HG02571 (cell line): ENCODE results near the gene TNFRSF4.
A peak's percentile ranks its signal among the peaks of the same experiment; 100 is the strongest.

Experiments
- ATAC-seq: cut with Tn5 transposase; IDR thresholded peaks from one replicate; pipeline ENCODE4 v1.9.1; 2021; ENCODE audit warnings: mild to moderate bottlenecking, moderate library complexity; ENCODE audit not compliant: unreplicated experiment

Gene TNFRSF4

GRCh38 chr1:1234180-1234808 is 20.3 kb upstream of the TNFRSF4 start:
- no peak for ATAC-seq

DNA sequence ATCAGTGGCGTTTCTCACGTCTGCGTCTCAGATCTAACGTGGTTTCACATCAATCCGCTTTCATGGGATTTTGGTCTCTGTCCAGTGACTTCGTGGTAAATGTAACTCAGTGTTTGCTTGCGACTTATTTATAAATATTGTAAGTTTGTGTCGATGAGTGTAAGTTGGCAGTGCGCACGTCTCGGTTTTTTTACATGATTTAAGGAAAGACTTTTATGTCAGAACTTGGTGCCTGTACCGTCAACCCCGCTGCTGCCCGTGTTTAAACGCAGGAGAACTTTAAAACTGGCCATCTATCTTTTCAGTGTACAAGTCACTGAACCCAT is 19.6 kb upstream of the TNFRSF4 start:
- no peak for ATAC-seq

DNA sequence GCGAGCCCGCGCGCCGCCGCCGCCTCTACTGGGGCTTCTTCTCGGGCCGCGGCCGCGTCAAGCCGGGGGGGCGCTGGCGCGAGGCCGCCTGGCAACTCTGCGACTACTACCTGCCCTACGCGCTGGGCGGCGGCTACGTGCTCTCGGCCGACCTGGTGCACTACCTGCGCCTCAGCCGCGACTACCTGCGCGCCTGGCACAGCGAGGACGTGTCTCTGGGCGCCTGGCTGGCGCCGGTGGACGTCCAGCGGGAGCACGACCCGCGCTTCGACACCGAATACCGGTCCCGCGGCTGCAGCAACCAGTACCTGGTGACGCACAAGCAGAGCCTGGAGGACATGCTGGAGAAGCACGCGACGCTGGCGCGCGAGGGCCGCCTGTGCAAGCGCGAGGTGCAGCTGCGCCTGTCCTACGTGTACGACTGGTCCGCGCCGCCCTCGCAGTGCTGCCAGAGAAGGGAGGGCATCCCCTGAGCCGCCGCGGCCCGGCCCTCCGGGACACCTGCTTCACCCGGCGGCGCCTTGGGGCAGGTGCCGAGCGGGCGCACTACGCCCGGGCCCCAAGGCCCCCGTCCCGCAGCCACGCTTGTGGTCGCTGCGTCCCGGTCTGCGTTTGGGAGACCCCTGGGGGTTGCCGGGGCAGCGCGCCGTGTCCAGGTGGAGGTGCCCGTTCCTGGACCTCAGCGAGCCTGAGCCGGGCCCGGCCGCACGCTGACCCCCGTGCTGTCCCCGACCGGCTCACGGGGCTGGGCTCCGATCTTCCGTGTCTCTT is 19.0 kb upstream of the TNFRSF4 start:
- ATAC-seq: no peak

GRCh38 chr1:1232208-1232795 is 18.3 kb upstream of the TNFRSF4 start, which contains the start of gene B3GALT6:
TSS of gene B3GALT6 (plus strand) at chr1:1232237. CDS start at chr1:1232279, 42 bp downstream.
- ATAC-seq: peak; percentile 2

GRCh38 chr1:1231400-1232207 is 17.7 kb upstream of the TNFRSF4 start, which contains the start of gene SDF4:
TSS of gene SDF4 (minus strand) at chr1:1232001. CDS start at chr1:1228772, 3,229 bp downstream.
- peak; percentile 86 for ATAC-seq

GRCh38 chr1:1230656-1231399 is 16.9 kb upstream of the TNFRSF4 start:
- no peak for ATAC-seq

DNA sequence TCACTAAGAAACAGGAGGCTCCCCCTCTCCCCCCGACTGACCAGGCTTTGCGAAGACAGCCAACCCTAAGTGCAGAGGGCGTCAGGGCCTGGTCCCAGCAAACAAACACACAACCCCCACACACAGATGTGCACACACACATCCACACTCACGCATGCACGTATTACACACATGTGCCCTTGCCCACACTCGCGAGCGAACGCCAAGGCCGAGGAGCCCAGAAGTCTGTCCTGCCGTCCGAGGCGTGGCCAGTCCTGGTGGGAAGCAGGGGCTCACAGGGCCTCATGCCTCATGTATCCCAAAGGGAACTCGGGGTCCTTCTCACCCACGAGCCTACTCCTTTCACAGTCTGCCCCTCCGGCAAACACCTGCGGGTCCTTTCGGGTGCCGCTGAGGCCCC is 15.8 kb upstream of the TNFRSF4 start:
- no peak for ATAC-seq

DNA sequence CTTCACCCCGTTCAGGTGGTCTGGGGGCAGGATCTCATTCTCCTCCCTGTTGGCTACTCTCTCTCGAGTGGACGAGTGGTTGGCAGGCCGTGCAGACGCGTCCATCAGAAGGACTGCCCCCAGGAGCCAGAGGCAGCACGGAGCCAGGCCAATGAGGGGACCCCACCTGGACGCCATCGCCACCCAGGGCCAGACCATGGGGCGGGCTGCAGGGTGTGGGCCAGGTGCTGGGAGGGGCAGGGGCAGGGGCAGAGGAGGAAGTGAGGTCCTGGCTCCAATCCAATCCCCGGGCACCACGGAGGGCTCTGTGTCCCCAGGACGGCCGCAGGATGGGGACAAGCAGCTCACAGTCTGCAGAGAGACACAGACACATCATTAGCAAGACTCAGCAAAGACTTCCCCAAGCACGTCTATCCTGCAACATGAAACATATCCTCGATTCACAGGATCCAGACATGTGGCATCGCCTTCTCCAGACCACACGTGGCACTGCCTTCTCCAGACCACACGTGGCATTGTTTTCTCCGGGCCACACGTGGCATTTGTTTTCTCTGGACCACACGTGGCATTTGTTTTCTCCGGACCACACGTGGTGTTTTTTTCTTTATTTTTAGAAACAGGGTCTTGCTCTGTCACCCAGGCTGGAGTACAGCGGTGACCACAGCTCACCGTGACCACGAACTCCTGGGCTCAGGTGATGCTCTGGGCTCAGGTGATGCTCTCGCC is 14.8 kb upstream of the TNFRSF4 start:
- no peak for ATAC-seq

GRCh38 chr1:1228187-1228586 is 14.2 kb upstream of the TNFRSF4 start:
- ATAC-seq: no peak

DNA sequence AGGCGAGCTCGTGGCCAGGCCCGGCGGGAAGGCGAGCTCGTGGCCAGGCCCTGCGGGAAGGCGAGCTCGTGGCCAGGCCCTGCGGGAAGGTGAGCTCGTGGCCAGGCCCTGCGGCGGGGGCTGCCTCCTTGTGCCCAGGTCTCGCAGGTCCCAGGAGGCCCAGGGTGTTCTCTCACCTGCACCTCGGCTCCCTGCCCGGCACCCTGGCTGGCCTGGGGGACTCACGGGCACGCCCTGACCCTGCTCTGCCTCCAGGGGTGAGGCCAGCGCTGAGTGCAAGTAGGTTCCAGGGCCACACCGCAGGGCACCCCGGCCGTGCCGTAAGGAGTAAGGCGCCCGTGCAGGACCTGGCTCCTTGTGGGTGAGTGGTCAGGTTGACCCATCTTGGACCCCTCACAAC is 13.4 kb upstream of the TNFRSF4 start:
- no peak for ATAC-seq

DNA sequence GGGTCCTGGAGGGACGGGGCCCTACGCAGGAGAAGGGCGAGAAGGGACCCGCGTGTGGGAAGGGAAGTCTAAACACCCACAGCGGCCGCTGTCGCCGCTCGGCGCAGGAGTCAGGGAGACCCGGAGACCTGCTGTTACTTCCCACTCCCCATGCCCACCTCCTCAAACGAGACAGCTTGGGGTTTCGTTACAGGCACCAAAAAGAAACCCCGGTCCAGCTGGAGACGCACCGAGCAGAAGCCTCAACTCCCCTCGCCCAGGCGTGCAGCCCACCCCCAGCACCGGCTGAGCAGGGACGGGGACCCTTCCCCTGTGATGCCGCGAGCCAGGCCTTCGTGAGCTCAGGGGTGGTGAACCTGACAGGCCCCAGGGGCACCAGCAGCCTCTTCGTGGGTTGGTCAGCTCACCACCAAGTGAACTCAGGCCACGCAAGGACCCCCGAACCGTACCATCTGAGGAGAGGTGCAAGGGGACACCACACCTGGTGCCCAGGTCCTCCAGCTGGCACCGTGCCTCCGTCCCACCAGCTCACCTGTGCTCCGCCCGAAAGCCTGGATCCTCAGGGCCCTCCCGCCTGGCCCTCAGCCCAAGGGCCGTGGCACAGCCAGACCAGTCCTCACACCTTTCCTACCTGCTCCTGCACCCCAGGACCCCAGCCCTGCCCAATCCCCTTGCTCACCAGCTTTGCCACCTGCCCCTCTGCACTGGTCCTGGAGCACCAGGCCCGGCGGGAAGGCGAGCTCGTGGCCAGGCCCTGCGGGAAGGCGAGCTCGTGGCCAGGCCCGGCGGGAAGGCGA is 12.8 kb upstream of the TNFRSF4 start:
- ATAC-seq: no peak

DNA sequence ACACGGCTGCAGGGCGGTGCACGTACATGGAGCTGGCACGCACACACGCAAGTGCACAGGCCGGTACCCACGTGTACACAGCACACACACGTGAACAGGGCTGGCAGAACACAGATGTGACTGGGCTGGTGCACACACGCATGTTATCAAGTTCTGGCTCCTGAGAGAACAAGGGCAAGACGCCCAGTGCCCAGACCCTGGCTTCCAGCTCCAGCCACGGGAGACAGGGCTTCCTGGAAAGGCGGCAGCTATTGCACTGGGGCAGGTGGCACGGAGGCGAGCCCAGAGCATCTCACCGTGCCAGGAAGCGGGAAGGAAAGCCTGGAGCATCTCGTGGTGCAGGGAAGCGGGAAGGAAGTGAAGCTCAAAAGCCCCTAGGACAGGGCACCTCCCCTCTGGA is 12.0 kb upstream of the TNFRSF4 start:
- ATAC-seq: no peak

DNA sequence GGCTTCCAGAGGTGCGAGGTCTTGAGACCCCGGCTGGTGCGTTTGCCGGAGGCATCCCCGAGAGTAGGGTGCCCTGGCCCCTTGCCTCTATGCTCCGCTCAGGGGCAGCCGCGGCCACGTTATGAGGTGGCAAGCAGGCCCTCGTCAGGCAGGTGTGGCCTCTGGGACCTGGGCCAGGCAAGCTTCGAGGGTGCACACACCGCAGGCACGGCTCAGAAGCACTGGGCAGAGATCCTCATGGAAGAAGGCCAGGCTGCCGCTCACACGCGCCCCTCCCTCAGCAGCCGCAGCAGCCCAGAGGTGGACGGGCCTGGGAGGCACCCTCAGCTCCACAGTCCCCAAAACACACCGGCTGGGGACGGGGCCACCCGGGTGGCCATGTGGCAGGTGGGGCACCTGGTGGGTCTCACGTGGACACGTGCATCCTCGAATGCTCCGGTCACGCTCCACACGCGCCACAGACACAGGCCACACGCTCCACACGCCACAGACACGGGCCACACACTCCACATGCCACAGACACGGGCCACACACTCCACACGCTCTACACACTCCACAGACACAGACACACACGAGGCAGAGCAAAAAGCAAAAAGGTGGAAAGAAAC is 11.4 kb upstream of the TNFRSF4 start:
- ATAC-seq: no peak

DNA sequence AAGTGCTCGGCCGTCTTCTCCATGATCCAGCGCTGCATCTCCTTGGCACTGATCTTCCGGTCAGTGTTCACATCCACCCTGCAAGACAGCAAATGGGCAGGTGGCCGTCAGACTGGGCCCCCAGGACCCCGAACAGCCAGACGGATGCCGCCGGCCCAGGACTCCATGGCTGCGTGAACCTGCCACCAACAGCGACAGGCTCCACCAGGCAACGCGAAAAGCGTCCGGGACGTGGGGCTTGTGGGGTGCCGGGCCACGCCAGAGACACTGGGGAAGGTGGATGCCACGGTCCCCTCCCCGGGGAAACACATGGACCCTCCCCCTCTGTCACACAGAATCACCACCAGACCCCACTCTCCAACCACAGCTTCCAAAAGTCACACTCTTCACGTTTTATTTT is 9.9 kb upstream of the TNFRSF4 start:
- no peak for ATAC-seq

- no peak for ATAC-seq
These were observed 9.4 kb upstream of the TNFRSF4 start for GRCh38 chr1:1223321-1223720.

- ATAC-seq: no peak
These were observed 8.7 kb upstream of the TNFRSF4 start for GRCh38 chr1:1222575-1223225.

DNA sequence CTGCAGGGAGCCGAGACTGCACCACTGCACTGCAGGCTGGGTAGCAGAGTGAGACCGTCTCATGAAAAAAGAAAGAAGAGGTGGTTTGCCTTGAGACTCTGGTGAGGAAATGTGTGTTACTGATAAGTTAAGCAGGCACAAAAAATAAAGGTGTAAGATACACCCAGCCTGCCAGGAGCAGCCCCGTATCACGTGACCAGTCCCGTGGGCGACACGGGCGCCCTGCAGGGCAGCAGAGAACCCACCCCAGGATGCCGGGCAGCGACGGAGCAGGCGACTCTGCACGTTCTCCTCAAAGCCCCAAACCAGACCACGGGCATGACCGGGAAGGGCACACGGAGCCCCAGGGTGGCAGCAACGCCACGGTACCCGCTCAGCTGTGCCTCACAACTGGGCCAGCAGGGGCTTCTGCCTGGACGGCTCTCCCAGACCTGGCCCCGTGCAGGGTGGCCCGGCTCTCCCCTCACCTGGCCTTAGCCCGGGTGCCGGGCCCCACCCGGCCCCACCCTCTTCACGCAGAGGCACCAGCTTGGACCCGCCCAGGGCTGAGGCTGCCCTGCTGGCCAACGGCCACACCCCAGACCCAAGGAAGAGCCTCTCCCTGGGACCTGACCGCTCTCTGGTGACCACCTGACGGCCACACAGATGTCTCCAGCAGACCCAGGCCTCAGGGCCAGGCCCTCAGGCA is 8.1 kb upstream of the TNFRSF4 start:
- no peak for ATAC-seq

GRCh38 chr1:1220197-1220596 is 6.2 kb upstream of the TNFRSF4 start:
- ATAC-seq: no peak
